HUES48 (cell line): ENCODE results near the gene ABCA4.

Experiments
- H3K27ac ChIP-seq: one replicate; pipeline ENCODE4 v1.7.0; 2013; ENCODE audit warnings: low read depth, low read length, inconsistent platforms
- H3K27me3 ChIP-seq: 2 replicates; pipeline ENCODE4 v1.6.1; 2013; ENCODE audit warnings: mild to moderate bottlenecking, low read length; ENCODE audit not compliant: control insufficient read depth, insufficient read depth
- H3K36me3 ChIP-seq: 2 replicates; pipeline ENCODE4 v1.6.1; 2013; ENCODE audit warnings: low read length; ENCODE audit not compliant: control insufficient read depth, insufficient read depth
- H3K4me1 ChIP-seq: 2 replicates; pipeline ENCODE4 v1.6.1; 2013; ENCODE audit warnings: mild to moderate bottlenecking, low read length; ENCODE audit not compliant: control insufficient read depth, insufficient read depth
- H3K4me3 ChIP-seq: 2 replicates; pipeline ENCODE4 v1.5.1; 2013; ENCODE audit warnings: mild to moderate bottlenecking, low read depth, low read length
- H3K9ac ChIP-seq: 2 replicates; pipeline ENCODE4 v1.6.1; 2013; ENCODE audit warnings: mild to moderate bottlenecking, low read depth, low read length, moderate library complexity
- H3K9me3 ChIP-seq: 2 replicates; pipeline ENCODE4 v1.6.1; 2013; ENCODE audit warnings: low read length; ENCODE audit not compliant: control insufficient read depth, insufficient read depth

Gene ABCA4

DNA sequence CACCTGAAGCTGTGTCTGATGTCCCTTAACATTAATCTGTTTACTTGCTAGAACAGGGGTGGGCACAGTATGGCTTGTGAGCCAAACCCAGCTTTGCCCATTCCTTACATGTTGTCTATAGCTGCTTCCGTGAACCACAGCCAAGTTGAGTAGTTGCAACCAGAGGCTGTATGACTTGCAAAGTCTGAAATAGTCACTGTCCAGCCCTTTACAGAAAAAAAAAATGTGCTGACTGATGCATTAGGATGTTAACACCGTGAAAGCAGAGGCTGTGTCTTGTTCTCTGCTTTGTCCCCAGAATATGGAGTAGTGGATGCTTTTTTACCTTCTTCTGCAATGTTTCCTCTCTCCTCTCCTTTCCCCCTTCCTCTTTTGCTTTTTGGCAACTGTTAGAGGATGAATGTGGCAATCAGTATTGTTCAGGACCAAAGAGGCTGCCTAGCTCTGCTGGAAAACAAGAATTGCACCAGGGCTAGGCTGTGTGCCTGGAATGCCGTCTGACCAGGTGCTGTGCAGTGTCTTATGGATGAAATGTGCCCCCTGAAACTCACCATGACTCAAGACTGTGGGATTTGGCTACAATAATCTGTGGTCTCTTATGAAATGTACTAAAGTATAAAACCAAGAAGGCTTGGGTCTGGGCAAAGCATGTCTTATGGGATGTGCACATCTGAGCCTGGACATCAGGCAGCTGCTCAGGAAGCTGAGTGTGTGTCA, 132.2 kb downstream of the ABCA4 start:
- Histone ChIP-seq H3K27me3 (no peaks in the 10 kb centered on the region), H3K9me3 (no peaks in the 10 kb centered on the region), H3K4me3 (no peak overlapping the region), H3K9ac (no peak overlapping the region), H3K4me1 (no peaks in the 10 kb centered on the region), H3K27ac (no peak overlapping the region), H3K36me3 (no peaks in the 10 kb centered on the region)

DNA sequence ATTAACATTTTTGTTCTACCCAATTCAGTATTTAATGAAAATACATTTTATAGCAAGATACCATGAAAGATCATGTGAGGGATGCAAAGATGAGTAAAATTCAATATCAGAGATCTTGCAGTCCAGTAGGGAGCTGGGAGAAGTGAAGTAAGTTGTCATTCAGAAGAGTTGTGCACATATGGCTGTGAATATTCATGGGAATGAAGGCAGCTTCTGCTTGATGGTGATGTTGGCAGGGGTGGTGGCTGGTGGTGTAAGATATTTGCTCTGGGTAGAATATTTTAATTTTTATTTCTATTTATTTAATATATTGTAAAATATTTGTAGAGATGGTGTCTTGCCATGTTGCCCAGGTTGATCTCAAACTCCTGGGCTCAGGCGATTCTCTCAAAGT, 139.7 kb downstream of the ABCA4 start:
- Histone ChIP-seq H3K27ac (no peak overlapping the region), H3K9ac (no peak overlapping the region), H3K4me3 (no peak overlapping the region), H3K4me1 (peaks cover 20% of the 10 kb centered on the region), H3K36me3 (no peaks in the 10 kb centered on the region), H3K9me3 (no peaks in the 10 kb centered on the region), H3K27me3 (no peaks in the 10 kb centered on the region)

DNA sequence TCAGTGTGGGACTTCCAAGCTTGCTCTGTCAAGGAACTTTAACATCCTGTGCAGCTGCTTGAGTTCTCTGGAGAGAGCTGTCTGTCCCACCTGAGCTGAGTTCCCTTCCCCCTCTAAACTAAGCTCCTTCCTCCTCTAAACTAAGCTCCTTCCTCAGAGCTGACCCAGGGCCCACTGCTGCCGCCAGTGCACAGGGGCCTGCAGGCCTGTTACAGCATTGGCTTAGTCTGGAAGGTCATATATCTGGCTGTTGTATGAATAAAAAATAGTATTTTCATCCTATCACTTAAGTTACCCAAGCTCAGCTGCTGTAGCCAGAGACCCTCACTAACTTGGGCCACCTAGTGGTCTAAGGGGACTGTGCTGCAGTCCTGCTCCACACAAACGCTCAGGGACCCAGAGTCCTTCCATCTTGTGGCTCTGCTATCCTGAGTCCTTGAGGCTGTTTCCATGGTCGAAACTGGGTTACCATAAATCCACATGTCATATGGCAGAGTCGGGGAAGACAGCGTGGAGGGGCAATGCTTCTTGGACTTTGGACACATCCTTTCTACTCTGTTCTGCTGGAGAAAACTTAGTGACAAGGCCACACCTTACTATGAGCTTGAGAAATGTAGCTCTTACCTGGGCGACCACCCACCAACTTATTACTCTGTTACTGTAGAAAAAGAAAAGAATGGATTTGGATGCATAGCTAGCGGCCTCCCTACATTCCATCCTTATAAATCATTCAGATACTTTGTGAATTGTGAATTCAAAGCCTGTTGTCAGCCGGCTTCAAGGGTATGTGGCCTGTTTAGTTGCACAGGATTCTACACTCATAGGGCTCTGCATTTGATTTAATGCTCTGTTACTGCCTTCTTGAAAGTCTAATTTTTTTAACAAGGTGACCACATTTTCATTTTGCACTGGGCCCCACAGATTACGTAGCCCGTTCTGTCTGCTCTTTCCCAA, 140.4 kb downstream of the ABCA4 start:
- H3K36me3 ChIP-seq, result no peaks in the 10 kb centered on the region
- no peak overlapping the region for H3K4me3 ChIP-seq
- no peak overlapping the region for H3K27ac ChIP-seq
- H3K4me1 ChIP-seq, result peaks cover 20% of the 10 kb centered on the region
- H3K9me3 ChIP-seq, result no peaks in the 10 kb centered on the region
- no peak overlapping the region for H3K9ac ChIP-seq
- no peaks in the 10 kb centered on the region for H3K27me3 ChIP-seq

DNA sequence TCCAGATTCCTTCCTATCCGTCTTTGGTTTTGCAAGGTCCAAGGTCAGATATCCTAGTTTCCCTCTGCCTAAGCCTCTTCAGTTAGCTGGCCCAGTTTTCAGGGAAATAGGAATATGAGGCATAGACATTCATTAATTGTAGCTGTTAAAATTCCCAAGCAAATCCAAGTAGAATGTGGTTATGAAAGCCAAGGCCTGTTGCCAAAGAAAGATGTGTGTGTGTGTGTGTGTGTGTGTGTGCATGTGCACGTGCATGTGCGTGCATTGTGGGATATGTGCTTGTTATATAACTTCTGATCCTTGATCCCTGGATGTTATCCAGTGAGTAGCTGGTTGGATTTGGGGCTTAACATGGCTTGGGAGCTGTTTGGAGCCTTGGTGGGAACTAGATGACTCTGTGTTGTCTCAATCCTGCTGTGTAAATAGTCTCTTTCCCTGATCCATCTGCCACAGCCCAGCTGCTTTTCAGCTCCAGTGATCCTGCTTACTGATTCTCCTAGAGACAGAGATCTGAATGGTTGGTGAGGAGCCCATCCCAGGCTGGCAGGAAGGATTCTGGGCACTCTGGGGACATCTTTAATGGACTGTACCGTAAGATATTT, 141.1 kb downstream of the ABCA4 start:
- Histone ChIP-seq H3K4me3 (no peak overlapping the region), H3K27ac (no peak overlapping the region), H3K9me3 (no peaks in the 10 kb centered on the region), H3K27me3 (no peaks in the 10 kb centered on the region), H3K36me3 (no peaks in the 10 kb centered on the region), H3K9ac (no peak overlapping the region), H3K4me1 (peaks cover 20% of the 10 kb centered on the region)

DNA sequence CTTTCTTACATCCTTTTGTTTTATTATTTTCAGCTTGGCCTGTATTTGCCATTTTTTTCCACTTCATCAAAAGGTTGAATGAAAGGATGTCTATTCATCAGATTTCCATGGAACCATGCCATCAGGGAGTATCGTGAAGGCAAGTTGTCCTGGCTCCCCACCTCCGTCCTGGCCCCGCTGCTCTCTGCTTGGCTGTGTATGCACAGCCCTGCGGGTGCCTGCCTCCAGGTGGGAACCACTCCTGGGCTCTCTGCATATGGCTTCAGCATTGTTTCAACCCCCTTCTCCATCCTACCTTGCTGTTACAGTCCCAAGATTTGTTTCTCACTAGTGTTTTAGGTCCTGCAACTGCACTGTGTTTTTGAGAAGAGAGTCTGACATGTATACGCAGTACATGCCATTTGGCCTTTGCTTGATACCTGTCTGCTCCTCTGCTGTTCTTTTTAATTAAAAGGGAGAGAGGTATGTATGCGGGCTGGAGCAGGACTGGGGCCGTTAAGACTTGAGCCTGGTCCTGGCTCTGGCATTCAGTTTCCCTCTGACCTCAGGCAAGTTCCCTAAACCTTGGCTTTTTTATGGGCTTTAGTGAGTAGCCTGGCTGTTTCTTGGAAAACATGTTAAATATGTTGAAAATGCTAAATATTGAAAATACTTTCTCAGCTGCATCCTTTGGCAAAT, 141.8 kb downstream of the ABCA4 start:
- Histone ChIP-seq H3K9ac (no peak overlapping the region), H3K27ac (no peak overlapping the region), H3K4me1 (peaks cover 20% of the 10 kb centered on the region), H3K4me3 (no peak overlapping the region), H3K36me3 (no peaks in the 10 kb centered on the region), H3K9me3 (no peaks in the 10 kb centered on the region), H3K27me3 (no peaks in the 10 kb centered on the region)

DNA sequence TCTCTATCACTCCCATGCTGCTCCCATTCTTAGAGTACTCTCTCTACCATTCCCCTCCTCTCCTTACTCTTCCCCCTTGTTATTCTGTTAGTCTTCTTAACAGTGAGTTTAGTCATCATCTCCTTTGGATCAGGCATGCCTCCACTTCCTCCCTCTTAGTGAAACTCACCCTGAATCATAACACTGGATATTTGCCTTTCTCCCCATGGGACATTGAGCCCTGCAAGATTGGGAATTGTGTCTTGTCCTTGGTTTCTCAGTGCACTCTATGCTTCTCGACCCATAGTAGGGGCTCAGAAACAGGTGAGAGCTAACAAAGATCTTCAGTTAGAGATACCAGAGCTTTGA, 143.4 kb downstream of the ABCA4 start:
- no peaks in the 10 kb centered on the region for H3K36me3 ChIP-seq
- H3K4me3 ChIP-seq, result no peak overlapping the region
- no peak overlapping the region for H3K27ac ChIP-seq
- no peaks in the 10 kb centered on the region for H3K9me3 ChIP-seq
- no peak overlapping the region for H3K9ac ChIP-seq
- H3K27me3 ChIP-seq, result no peaks in the 10 kb centered on the region
- H3K4me1 ChIP-seq, result peaks cover 20% of the 10 kb centered on the region

DNA sequence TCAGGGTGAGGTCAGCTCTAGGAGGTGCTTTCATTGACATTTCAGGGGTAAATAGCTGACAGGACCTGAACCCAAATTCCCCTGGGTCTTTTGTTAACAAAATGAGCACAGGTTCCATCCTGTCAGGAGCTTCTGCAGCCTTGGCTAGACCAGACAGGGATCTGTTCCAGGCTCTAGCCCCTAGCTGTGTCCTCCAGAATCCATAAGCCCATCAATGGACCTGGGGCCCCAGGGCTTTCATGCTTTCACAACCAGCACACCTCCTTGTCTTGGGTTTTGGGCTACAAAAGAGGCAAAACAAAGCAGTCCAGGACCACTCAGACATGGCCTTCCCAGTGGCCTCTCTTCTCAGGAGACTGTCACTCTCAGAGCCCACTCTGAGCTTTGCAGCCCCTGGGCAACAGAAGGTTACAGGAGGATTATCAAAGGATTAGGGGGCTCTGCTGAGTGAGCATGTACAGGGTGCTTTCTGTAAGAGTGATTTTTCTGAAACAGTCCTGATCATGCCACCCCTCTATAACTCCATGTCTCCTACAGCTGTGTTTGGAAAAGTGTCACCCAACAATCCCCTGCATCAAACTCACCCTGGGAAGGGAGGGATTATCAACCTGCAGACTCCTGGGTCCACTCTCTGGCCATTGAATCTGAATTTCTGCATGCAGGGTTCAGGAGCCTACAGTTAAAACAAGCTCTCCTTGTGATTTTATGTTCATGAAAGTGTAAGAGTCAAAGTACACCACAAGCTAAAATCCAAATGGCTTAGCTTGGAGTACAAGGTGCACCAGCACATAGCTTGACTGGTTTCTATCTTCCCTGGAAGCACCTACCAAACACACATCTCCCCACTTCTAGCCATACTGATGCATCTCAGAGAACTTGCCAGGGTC, 144.0 kb downstream of the ABCA4 start:
- Histone ChIP-seq H3K27ac (no peak overlapping the region), H3K9ac (no peak overlapping the region), H3K9me3 (no peaks in the 10 kb centered on the region), H3K36me3 (no peaks in the 10 kb centered on the region), H3K4me1 (peaks cover 20% of the 10 kb centered on the region), H3K27me3 (no peaks in the 10 kb centered on the region), H3K4me3 (no peak overlapping the region)

DNA sequence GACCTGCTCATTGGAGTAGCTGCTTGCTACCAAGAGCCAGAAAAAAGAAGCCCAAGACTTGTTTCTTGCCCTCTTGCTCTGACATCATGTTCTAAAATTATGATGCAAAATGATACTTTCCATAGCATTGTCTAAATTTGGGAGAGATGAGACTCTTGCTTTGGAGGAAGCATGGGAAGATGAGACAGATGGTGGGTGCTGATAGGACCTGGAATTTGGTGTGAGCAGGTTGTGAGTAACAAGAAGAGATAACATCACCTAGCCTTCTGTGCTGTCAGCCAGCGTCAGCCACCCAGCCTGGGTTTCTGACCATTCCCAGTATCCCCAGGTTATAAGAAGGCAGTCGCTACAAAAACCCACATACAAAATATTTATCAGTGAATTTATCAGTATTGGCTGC, 144.7 kb downstream of the ABCA4 start:
- peaks cover 20% of the 10 kb centered on the region for H3K4me1 ChIP-seq
- H3K27me3 ChIP-seq, result no peaks in the 10 kb centered on the region
- H3K27ac ChIP-seq, result no peak overlapping the region
- H3K9me3 ChIP-seq, result no peaks in the 10 kb centered on the region
- H3K4me3 ChIP-seq, result no peak overlapping the region
- H3K36me3 ChIP-seq, result no peaks in the 10 kb centered on the region
- no peak overlapping the region for H3K9ac ChIP-seq

DNA sequence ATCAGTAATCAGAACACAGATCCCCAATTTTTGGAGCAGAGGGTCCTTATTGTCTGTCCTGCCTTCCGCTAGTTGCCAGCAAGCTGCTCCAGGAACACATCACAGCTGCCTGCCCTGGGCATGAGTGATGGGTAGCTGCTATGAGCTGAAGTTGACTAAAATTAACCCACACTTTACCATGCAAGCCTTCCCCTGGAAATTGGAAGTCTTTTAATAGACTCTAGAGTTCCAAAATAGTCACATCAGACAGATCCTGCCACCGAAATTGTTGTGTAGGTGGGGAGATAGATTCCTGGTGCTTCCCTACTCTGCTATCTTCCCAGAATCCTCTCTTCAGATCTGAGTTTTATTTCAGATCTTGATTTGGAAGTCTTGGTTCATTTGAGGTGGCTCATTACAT, 148.6 kb downstream of the ABCA4 start:
- Histone ChIP-seq H3K36me3 (no peaks in the 10 kb centered on the region), H3K4me1 (no peaks in the 10 kb centered on the region), H3K9me3 (no peaks in the 10 kb centered on the region), H3K27me3 (no peaks in the 10 kb centered on the region), H3K9ac (no peak overlapping the region), H3K27ac (no peak overlapping the region), H3K4me3 (no peak overlapping the region)

DNA sequence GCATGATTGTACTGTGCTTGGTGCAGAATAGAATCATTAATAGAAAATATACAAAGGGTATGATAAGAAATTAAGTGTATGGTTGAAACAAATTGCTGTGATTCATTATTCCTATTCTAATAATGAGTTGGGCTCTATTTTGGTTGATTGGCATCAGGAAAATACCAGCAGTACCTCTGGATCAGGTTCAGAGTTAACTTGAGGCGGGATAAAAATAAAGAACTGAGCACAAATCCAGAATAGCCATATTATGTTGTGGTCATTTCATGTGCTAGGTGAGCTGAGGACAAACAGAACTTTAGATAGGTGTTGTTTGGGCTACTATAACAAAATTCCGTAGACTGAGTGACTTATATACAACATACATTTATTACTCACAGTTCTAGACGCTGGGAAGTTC, 151.1 kb downstream of the ABCA4 start:
- H3K4me1 ChIP-seq, result no peaks in the 10 kb centered on the region
- H3K9me3 ChIP-seq, result no peaks in the 10 kb centered on the region
- H3K36me3 ChIP-seq, result no peaks in the 10 kb centered on the region
- H3K27ac ChIP-seq, result no peak overlapping the region
- H3K4me3 ChIP-seq, result no peak overlapping the region
- H3K27me3 ChIP-seq, result peaks cover 3% of the 10 kb centered on the region; the same call in 1 of the 2 replicates
- no peak overlapping the region for H3K9ac ChIP-seq
